ENCODE measurements around the gene CXorf65. TPM values are rescaled to one million over a fixed set of nuclear protein-coding genes. Genes with fewer than 3 reads are reported as not detected.

CXorf65 gene
- total and polyA plus RNA-seq, 2 experiments from 2014 or later, result not detected

DNA sequence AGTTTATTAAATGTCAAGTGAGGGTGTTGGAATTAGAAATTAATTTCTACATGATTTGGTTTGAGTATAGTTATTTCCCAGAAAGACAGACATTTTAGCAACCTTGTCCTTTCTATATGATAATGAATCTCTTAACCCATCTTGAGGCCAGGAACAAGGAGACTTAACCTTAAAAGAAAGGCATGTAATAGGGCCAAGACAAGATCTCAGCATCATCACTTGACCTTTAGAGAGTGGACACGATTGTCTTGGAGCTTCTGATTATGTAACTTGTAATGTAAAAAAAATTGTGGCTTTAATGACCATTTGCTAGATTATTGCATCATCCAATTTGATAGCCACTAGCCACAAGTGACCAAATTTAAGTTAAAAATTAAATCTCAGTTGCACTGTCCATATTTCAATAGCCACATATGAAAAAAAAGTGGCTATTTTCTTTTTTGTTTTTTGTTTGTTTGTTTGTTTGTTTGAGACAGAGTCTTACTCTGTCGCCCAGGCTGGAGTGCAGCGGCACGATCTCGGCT, 24.4 kb downstream of the CXorf65 start:
- no peak overlapping the region for H3K9ac ChIP-seq
- H3K4me1 ChIP-seq (ENCODE audit: insufficient read depth), result no peaks in the 10 kb centered on the region
- H3K9me3 ChIP-seq (ENCODE audit: low read depth), result no peaks in the 10 kb centered on the region
- 88 to 91% methylated on average over 2 to 5 of the region's 5 CpGs for WGBS, 2 experiments (ENCODE audit: low coverage in 1 of 2, low lambda C conversion rate in 2 of 2, missing lambda C conversion rate in 2 of 2)
- DNase-seq, result no peak
- no peak overlapping the region for H2AFZ ChIP-seq
- no peaks in the 10 kb centered on the region for H3K79me2 ChIP-seq (ENCODE audit: insufficient read depth)
- no peaks in the 10 kb centered on the region for H3K9me2 ChIP-seq (ENCODE audit: insufficient read depth)
- H3F3A ChIP-seq (ENCODE audit: insufficient read depth), result no peaks in the 10 kb centered on the region
- H3K27ac ChIP-seq, result no peak overlapping the region
- no peaks in the 10 kb centered on the region for H3K27me3 ChIP-seq (replicated peaks; ENCODE audit: insufficient read depth)
- no peak overlapping the region for H3K4me2 ChIP-seq (ENCODE audit: unreplicated experiment)
- H3K4me3 ChIP-seq, result no peak overlapping the region
- in situ Hi-C loops (cut with MboI), result no loop called here
- TF ChIP-seq EZH2 (IDR thresholded peaks at IDR 0.05; ENCODE audit: insufficient read depth, poor library complexity, severe bottlenecking) (no peak), EZH2phosphoT487 (IDR thresholded peaks at IDR 0.05; ENCODE audit: insufficient read depth, low read depth) (no peak)
- no peaks in the 10 kb centered on the region for H4K20me1 ChIP-seq (ENCODE audit: insufficient read depth)
- no peaks in the 10 kb centered on the region for H3K36me3 ChIP-seq (ENCODE audit: low read depth)

DNA sequence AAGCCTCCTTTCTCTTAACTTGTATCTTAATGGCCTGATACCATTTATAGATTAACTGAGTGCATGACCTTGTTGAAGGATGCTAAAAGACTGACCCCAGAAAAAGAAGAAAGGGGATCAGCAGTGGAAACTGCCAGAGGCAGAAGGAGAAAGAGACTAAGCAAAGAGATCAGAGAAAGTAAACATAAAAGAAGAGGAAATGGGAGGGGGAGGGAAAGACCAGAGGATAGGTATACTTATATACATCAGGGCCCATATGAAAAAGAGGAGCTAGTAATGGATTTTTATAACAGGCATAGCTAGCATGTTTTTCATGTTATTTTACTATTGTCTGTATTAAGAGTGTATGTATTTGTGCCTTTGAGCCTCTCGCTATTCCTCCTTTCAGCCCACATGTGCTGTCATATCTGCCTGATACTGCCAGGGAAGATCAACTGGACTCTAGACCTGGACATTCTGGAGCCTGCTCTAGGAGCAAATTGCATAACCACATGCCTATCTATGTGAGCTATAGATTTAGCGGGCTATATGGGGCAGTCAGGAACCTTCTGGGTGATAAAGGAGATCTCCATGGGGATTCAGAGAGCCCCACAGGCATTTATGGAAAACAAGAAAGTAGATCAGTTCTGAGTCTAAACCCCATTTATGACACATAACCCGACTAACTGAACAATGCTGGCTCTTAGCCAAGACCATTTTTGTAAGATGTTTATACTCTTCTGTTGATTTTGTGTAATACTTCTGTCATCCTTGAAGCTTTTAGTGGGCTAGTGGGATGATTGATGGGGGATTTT, 25.0 kb downstream of the CXorf65 start:
- in situ Hi-C loops (cut with MboI), result no loop called here
- 46 to 57% methylated on average over 3 of the region's 3 CpGs for WGBS, 2 experiments (ENCODE audit: low coverage in 1 of 2, low lambda C conversion rate in 2 of 2, missing lambda C conversion rate in 2 of 2)
- TF ChIP-seq EZH2phosphoT487 (IDR thresholded peaks at IDR 0.05; ENCODE audit: insufficient read depth, low read depth) (no peak), EZH2 (IDR thresholded peaks at IDR 0.05; ENCODE audit: insufficient read depth, poor library complexity, severe bottlenecking) (no peak)
- no peak overlapping the region for H3K27ac ChIP-seq
- no peaks in the 10 kb centered on the region for H3K9me2 ChIP-seq (ENCODE audit: insufficient read depth)
- H3K79me2 ChIP-seq (ENCODE audit: insufficient read depth), result no peaks in the 10 kb centered on the region
- H3K9me3 ChIP-seq (ENCODE audit: low read depth), result no peaks in the 10 kb centered on the region
- no peaks in the 10 kb centered on the region for H3K4me1 ChIP-seq (ENCODE audit: insufficient read depth)
- H4K20me1 ChIP-seq (ENCODE audit: insufficient read depth), result no peaks in the 10 kb centered on the region
- no peak overlapping the region for H3K9ac ChIP-seq
- no peaks in the 10 kb centered on the region for H3F3A ChIP-seq (ENCODE audit: insufficient read depth)
- H3K36me3 ChIP-seq (ENCODE audit: low read depth), result no peaks in the 10 kb centered on the region
- no peak overlapping the region for H3K4me2 ChIP-seq (ENCODE audit: unreplicated experiment)
- peak; percentile 47 for DNase-seq
- H2AFZ ChIP-seq, result no peak overlapping the region
- H3K4me3 ChIP-seq, result no peak overlapping the region
- no peaks in the 10 kb centered on the region for H3K27me3 ChIP-seq (replicated peaks; ENCODE audit: insufficient read depth)

GRCh38 chrX:71070531-71070930, 36.0 kb downstream of the CXorf65 start:
- no peaks in the 10 kb centered on the region for H3K4me1 ChIP-seq (ENCODE audit: insufficient read depth)
- H3K9me3 ChIP-seq (ENCODE audit: low read depth), result no peaks in the 10 kb centered on the region
- H4K20me1 ChIP-seq (ENCODE audit: insufficient read depth), result no peaks in the 10 kb centered on the region
- H3F3A ChIP-seq (ENCODE audit: insufficient read depth), result peaks cover 8% of the 10 kb centered on the region; the same call in 1 of the 2 replicates
- no peak overlapping the region for H2AFZ ChIP-seq
- H3K4me2 ChIP-seq (ENCODE audit: unreplicated experiment), result no peak overlapping the region
- H3K79me2 ChIP-seq (ENCODE audit: insufficient read depth), result peaks cover 22% of the 10 kb centered on the region
- no peak for DNase-seq
- H3K36me3 ChIP-seq (ENCODE audit: low read depth), result no peaks in the 10 kb centered on the region
- WGBS, 2 experiments (ENCODE audit: low coverage in 1 of 2, low lambda C conversion rate in 2 of 2, missing lambda C conversion rate in 2 of 2), result 69 to 81% methylated on average over 5 of the region's 5 CpGs
- H3K9ac ChIP-seq, result no peak overlapping the region
- no peak overlapping the region for H3K4me3 ChIP-seq
- in situ Hi-C loops (cut with MboI), result no loop called here
- no peak overlapping the region for H3K27ac ChIP-seq
- no peaks in the 10 kb centered on the region for H3K9me2 ChIP-seq (ENCODE audit: insufficient read depth)
- no peak for TF ChIP-seq EZH2 (IDR thresholded peaks at IDR 0.05; ENCODE audit: insufficient read depth, poor library complexity, severe bottlenecking)
- no peak for TF ChIP-seq EZH2phosphoT487 (IDR thresholded peaks at IDR 0.05; ENCODE audit: insufficient read depth, low read depth)
- H3K27me3 ChIP-seq (replicated peaks; ENCODE audit: insufficient read depth), result no peaks in the 10 kb centered on the region

DNA sequence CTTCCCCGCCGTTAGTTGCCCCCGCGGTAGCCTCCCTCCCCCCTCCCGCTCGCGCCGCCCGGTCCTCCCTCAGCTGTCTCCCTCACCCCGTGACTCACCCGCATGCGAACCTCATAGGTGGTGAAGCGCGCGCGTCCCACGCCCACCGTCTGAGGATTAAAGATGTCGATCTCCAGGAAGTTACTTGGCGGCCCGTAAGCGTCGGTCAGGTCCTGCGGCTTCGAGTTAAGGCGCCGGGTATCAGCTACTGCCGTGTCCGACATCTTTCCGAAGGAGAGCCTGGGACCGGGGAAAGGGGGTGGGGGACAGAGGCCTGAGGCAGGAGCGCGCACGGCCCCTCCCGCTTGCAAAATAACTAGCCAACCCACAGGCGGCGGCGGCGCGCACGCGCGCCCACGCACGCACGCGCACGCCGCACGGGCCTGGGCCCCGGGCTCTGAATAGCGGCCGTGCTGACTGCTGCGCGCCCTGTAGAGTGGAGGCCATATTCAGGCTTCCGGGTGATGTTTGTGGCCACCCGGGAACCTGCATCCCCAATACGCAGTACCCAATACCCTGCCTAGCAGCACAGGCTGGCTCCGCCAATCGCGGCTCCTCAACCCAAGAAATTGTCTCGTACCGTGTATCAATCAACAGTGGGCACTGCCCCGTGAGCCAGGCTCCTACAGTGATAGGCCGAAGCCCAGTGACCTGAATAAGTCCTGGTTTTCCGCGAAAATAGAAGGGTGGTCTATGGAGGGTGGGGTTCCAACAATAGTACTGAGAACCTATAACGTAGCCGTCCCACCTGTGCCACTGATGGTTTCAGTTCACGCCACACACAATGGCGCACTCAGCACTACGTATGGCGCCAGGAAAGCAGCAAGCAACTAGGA, 38.3 kb downstream of the CXorf65 start, which contains the start of gene SNX12:
SNX12 (minus strand) TSS at position 291 of the 875 bp plus-strand sequence; CDS start at position 263, 28 bp downstream.
- Histone ChIP-seq H4K20me1 (ENCODE audit: insufficient read depth) (no peaks in the 10 kb centered on the region), H3K4me1 (ENCODE audit: insufficient read depth) (no peaks in the 10 kb centered on the region)
- WGBS, 2 experiments (ENCODE audit: low coverage in 1 of 2, low lambda C conversion rate in 2 of 2, missing lambda C conversion rate in 2 of 2), result 0 to 1% methylated on average over 29 to 36 of the region's 73 CpGs

More for the DNA sequence above, 38.3 kb downstream of the CXorf65 start, which contains the start of gene SNX12:
- H3K9me2 ChIP-seq (ENCODE audit: insufficient read depth), result no peaks in the 10 kb centered on the region
- no peaks in the 10 kb centered on the region for H3K9me3 ChIP-seq (ENCODE audit: low read depth)
- H3K36me3 ChIP-seq (ENCODE audit: low read depth), result no peaks in the 10 kb centered on the region
- peaks cover 8% of the 10 kb centered on the region; the same call in 1 of the 2 replicates for H3F3A ChIP-seq (ENCODE audit: insufficient read depth)
- peak within 1 kb of the TSS; percentile 95 for H2AFZ ChIP-seq
- peak within 1 kb of the TSS; percentile 90 for H3K9ac ChIP-seq
- TF ChIP-seq EZH2 (IDR thresholded peaks at IDR 0.05; ENCODE audit: insufficient read depth, poor library complexity, severe bottlenecking) (no peak), EZH2phosphoT487 (IDR thresholded peaks at IDR 0.05; ENCODE audit: insufficient read depth, low read depth) (no peak)
- in situ Hi-C loops (cut with MboI), result no loop called here
- H3K27ac ChIP-seq, result peak within 1 kb of the TSS; percentile 94
- peak within 1 kb of the TSS; percentile 93 for H3K4me3 ChIP-seq
- no peaks in the 10 kb centered on the region for H3K27me3 ChIP-seq (replicated peaks; ENCODE audit: insufficient read depth)
- H3K79me2 ChIP-seq (ENCODE audit: insufficient read depth), result peaks cover 44% of the 10 kb centered on the region
- H3K4me2 ChIP-seq (ENCODE audit: unreplicated experiment), result peak within 1 kb of the TSS; percentile 93
- peak; percentile 93 for DNase-seq
